Loucy (cell line): ENCODE data around the gene TES.

Source experiments
- H2AFZ ChIP-seq: fragments of 200-600 bp; sonication (generic); 2 replicates; pipeline ENCODE4 v1.6.0; 2016; ENCODE audit warnings: antibody characterized with exemption, mild to moderate bottlenecking, low read length, moderate library complexity
- H3F3A ChIP-seq: fragments of 200-600 bp; 2 replicates; pipeline ENCODE4 v1.6.0; 2016; ENCODE audit warnings: antibody characterized with exemption, low read depth, mild to moderate bottlenecking
- H3K27me3 ChIP-seq: fragments of 200-600 bp; sonication (generic); 2 replicates; pipeline ENCODE4 v1.6.1; 2014; ENCODE audit warnings: low read length, mild to moderate bottlenecking; ENCODE audit not compliant: insufficient read depth, poor library complexity, severe bottlenecking
- H3K36me3 ChIP-seq: fragments of 200-600 bp; sonication (generic); 2 replicates; pipeline ENCODE4 v1.6.1; 2016; ENCODE audit warnings: low read length; ENCODE audit not compliant: insufficient read depth
- H3K4me1 ChIP-seq: fragments of 200-600 bp; sonication (generic); 2 replicates; pipeline ENCODE4 v1.5.1; 2014; ENCODE audit warnings: low read length, mild to moderate bottlenecking; ENCODE audit not compliant: insufficient read depth, poor library complexity, severe bottlenecking
- H3K4me2 ChIP-seq: fragments of 200-600 bp; sonication (generic); 2 replicates; pipeline ENCODE4 v1.6.0; 2014; ENCODE audit warnings: antibody characterized with exemption, low read length, low read depth, mild to moderate bottlenecking; ENCODE audit not compliant: poor library complexity, severe bottlenecking
- H3K4me3 ChIP-seq: fragments of 200-600 bp; sonication (generic); 2 replicates; pipeline ENCODE4 v1.5.1; 2014; ENCODE audit warnings: low read length, mild to moderate bottlenecking, mixed read lengths; ENCODE audit not compliant: poor library complexity, severe bottlenecking
- H3K79me2 ChIP-seq: fragments of 200-600 bp; sonication (generic); 2 replicates; pipeline ENCODE4 v1.6.1; 2014; ENCODE audit warnings: low read length; ENCODE audit not compliant: insufficient read depth
- H3K9ac ChIP-seq: fragments of 200-600 bp; sonication (generic); 2 replicates; pipeline ENCODE4 v1.6.0; 2014; ENCODE audit warnings: mild to moderate bottlenecking, low read depth, low read length, moderate library complexity; ENCODE audit not compliant: poor library complexity, severe bottlenecking
- H3K9me2 ChIP-seq: fragments of 200-600 bp; sonication (generic); replicated peaks from 2 replicates; pipeline ENCODE4 v1.6.1; 2016; ENCODE audit warnings: low read depth, low read length, mixed read lengths
- H3K9me3 ChIP-seq: fragments of 200-600 bp; sonication (generic); 2 replicates; pipeline ENCODE4 v1.6.1; 2014; ENCODE audit warnings: mild to moderate bottlenecking, antibody characterized with exemption, low read length, low read depth; ENCODE audit not compliant: insufficient read depth
- H4K20me1 ChIP-seq: fragments of 200-600 bp; sonication (generic); 2 replicates; pipeline ENCODE4 v1.6.0; 2014; ENCODE audit warnings: antibody characterized with exemption, low read length, mild to moderate bottlenecking; ENCODE audit not compliant: insufficient read depth, poor library complexity, severe bottlenecking
- EZH2phosphoT487 ChIP-seq: fragments of 200-600 bp; IDR thresholded peaks from 2 replicates; pipeline ENCODE4 v1.6.1; 2018; ENCODE audit warnings: antibody characterized with exemption, mild to moderate bottlenecking, moderate library complexity, borderline replicate concordance
- TF ChIP-seq, protein P1 (sequence below): fragments of 200-600 bp; sonication (generic); conservative IDR thresholded peaks from 2 replicates; pipeline ENCODE4 v1.5.1; 2014; ENCODE audit warnings: mild to moderate bottlenecking, antibody characterized with exemption, low read length

The TES gene

GRCh38 chr7:116239020-116239419 lies 28.7 kb downstream of the TES start:
- Histone ChIP-seq H3K9me3 (no peaks in the 10 kb centered on the region), H4K20me1 (no peaks in the 10 kb centered on the region), H3K9me2 (no peaks in the 10 kb centered on the region), H3K79me2 (no peaks in the 10 kb centered on the region), H3K4me2 (no peak overlapping the region), H2AFZ (no peak overlapping the region), H3K9ac (no peak overlapping the region), H3K4me3 (no peak overlapping the region), H3F3A (no peaks in the 10 kb centered on the region), H3K4me1 (peaks cover 5% of the 10 kb centered on the region), H3K36me3 (no peaks in the 10 kb centered on the region), H3K27me3 (no peaks in the 10 kb centered on the region)
- TF ChIP-seq, protein P1, sequence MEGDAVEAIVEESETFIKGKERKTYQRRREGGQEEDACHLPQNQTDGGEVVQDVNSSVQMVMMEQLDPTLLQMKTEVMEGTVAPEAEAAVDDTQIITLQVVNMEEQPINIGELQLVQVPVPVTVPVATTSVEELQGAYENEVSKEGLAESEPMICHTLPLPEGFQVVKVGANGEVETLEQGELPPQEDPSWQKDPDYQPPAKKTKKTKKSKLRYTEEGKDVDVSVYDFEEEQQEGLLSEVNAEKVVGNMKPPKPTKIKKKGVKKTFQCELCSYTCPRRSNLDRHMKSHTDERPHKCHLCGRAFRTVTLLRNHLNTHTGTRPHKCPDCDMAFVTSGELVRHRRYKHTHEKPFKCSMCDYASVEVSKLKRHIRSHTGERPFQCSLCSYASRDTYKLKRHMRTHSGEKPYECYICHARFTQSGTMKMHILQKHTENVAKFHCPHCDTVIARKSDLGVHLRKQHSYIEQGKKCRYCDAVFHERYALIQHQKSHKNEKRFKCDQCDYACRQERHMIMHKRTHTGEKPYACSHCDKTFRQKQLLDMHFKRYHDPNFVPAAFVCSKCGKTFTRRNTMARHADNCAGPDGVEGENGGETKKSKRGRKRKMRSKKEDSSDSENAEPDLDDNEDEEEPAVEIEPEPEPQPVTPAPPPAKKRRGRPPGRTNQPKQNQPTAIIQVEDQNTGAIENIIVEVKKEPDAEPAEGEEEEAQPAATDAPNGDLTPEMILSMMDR: no peak
- no peak for TF ChIP-seq EZH2phosphoT487

DNA sequence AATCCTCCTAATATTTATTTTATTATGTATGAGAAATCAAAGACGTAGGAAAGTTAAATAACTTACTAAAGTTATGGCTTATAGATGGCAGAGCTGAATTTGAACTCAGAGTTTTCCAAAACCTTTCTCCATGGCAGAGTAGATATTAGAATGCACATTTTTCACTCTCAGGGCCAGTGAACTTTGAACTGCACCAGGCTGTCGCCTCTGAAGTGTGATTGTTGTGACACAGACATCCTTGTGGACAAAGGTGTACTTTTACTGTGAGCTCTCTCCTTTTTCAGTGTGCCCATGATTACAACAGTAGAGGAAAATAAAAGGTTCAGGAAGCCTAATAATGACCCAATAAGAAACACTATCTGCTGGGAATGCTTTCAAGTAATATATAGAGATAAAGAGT lies 29.1 kb downstream of the TES start:
- TF ChIP-seq, protein P1: no peak
- H3F3A ChIP-seq: no peaks in the 10 kb centered on the region
- no peaks in the 10 kb centered on the region; the same call in 1 of the 2 replicates for H3K9me3 ChIP-seq
- no peak overlapping the region for H3K9ac ChIP-seq
- no peaks in the 10 kb centered on the region for H3K27me3 ChIP-seq
- no peaks in the 10 kb centered on the region for H3K9me2 ChIP-seq
- no peaks in the 10 kb centered on the region for H3K36me3 ChIP-seq
- no peaks in the 10 kb centered on the region for H3K79me2 ChIP-seq
- H3K4me3 ChIP-seq: no peak overlapping the region
- peaks cover 5% of the 10 kb centered on the region for H3K4me1 ChIP-seq
- no peak overlapping the region for H3K4me2 ChIP-seq
- H2AFZ ChIP-seq: no peak overlapping the region
- no peaks in the 10 kb centered on the region for H4K20me1 ChIP-seq

DNA sequence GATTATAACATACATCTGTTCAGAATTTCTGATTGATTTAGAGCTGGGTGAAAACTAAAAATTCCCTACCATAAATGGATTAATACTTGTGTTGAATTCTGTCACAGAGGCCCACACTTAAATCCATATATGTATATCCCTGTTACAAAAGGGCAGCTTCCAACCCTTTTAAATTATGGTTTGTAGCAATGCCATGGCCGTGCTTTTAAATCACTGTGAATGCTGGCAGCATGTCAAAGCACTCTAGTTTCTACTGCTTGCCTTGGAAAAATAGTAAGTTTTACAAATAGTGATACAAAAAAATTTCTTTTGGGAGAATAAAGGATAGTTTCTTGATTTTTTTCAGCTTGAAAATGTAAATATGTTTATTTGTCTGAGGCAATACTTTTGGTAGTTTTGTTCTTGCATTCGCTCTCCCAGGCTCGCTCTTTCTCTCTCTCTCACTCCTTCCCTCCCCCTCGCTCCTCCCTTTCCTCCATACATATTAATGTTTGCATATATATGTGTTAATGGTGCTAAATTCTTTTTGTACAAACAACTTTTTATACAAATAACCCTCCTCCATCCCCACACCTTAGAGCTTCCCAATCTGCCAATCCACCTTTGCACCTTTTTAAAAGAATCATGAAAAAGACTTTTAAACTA lies 29.8 kb downstream of the TES start:
- TF ChIP-seq, protein P1: no peak
- no peak for TF ChIP-seq EZH2phosphoT487
- no peaks in the 10 kb centered on the region for H3K27me3 ChIP-seq
- no peaks in the 10 kb centered on the region for H4K20me1 ChIP-seq
- no peaks in the 10 kb centered on the region for H3K9me2 ChIP-seq
- H3K36me3 ChIP-seq: no peaks in the 10 kb centered on the region
- H2AFZ ChIP-seq: no peak overlapping the region
- H3K4me2 ChIP-seq: no peak overlapping the region
- H3K9ac ChIP-seq: no peak overlapping the region
- H3K79me2 ChIP-seq: no peaks in the 10 kb centered on the region
- no peak overlapping the region for H3K4me3 ChIP-seq
- peaks cover 5% of the 10 kb centered on the region for H3K4me1 ChIP-seq
- H3K9me3 ChIP-seq: peaks cover 5% of the 10 kb centered on the region; the same call in 1 of the 2 replicates
- no peaks in the 10 kb centered on the region for H3F3A ChIP-seq
